CD4-positive, alpha-beta memory T cell (primary cell): ENCODE data around the gene PSMC3. TPM values are rescaled to one million over a fixed set of nuclear protein-coding genes. Genes with fewer than 3 reads are reported as not detected.

Experiments used
- CTCF ChIA-PET: fragments of 350-600 bp; sonication (Branson Sonifier 250); formaldehyde crosslinking; loops from one replicate; lab custom pipeline; 2021; ENCODE audit warnings: inconsistent platforms; ENCODE audit not compliant: partially characterized antibody; lab: Charles Lee
- POLR2A ChIA-PET: fragments of 350-600 bp; sonication (Branson Sonifier 250); formaldehyde crosslinking; loops from one replicate; lab custom pipeline; 2021; ENCODE audit not compliant: partially characterized antibody; lab: Charles Lee
- DNase-seq, 5 donors: peaks; one replicate each; pipeline versions ENCODE4 v3.0.0 to v3.0.0-alpha.2; 2020 to 2022; ENCODE audit warnings: mixed read lengths in 1 of 5
- H3K27ac ChIP-seq: one replicate; pipeline ENCODE4 v1.7.0; 2013; ENCODE audit warnings: low read depth, low read length
- H3K27me3 ChIP-seq: 2 replicates; pipeline ENCODE4 v1.7.0; 2013; ENCODE audit warnings: mild to moderate bottlenecking, low read length, moderate library complexity; ENCODE audit not compliant: insufficient read depth
- H3K36me3 ChIP-seq: 2 replicates; pipeline ENCODE4 v1.7.0; 2013; ENCODE audit warnings: mild to moderate bottlenecking, low read length, moderate library complexity; ENCODE audit not compliant: insufficient read depth
- H3K4me1 ChIP-seq: 2 replicates; pipeline ENCODE4 v1.7.0; 2013; ENCODE audit warnings: mild to moderate bottlenecking, low read length, moderate library complexity; ENCODE audit not compliant: insufficient read depth
- H3K4me3 ChIP-seq, 2 donors: one replicate each; pipeline ENCODE4 v1.7.0; 2013; ENCODE audit warnings: low read length in 2 of 2, mild to moderate bottlenecking in 1 of 2
- H3K9me3 ChIP-seq, 2 donors: one replicate each; pipeline ENCODE4 v1.7.0; 2013; ENCODE audit warnings: low read length in 2 of 2, control low read depth in 1 of 2; ENCODE audit not compliant: control insufficient read depth in 1 of 2
- H3K27ac Mint-ChIP-seq, 7 donors: one replicate each; pipeline ENCODE4 v1.8.0; 2020 to 2021; ENCODE audit warnings: mixed read lengths in 7 of 7, mild to moderate bottlenecking in 6 of 7, inconsistent platforms in 3 of 7, moderate library complexity in 3 of 7
- H3K27me3 Mint-ChIP-seq, 2 donors: one replicate each; pipeline ENCODE4 v1.8.0; 2020 to 2021; ENCODE audit warnings: mixed read lengths in 2 of 2
- H3K36me3 Mint-ChIP-seq, 2 donors: one replicate each; pipeline ENCODE4 v1.8.0; 2020 to 2021; ENCODE audit warnings: mixed read lengths in 2 of 2, inconsistent platforms in 1 of 2, mild to moderate bottlenecking in 1 of 2
- H3K4me1 Mint-ChIP-seq, 4 donors: one replicate each; pipeline ENCODE4 v1.8.0; 2020 to 2021; ENCODE audit warnings: mixed read lengths in 4 of 4, mild to moderate bottlenecking in 1 of 4
- H3K4me3 Mint-ChIP-seq, 8 donors: one replicate each; pipeline ENCODE4 v1.8.0; 2020 to 2021; ENCODE audit warnings: mixed read lengths in 8 of 8, mild to moderate bottlenecking in 7 of 8, moderate library complexity in 6 of 8, inconsistent platforms in 3 of 8
- H3K9me3 Mint-ChIP-seq, 8 donors: one replicate each; pipeline ENCODE4 v1.8.0; 2020 to 2021; ENCODE audit warnings: mixed read lengths in 8 of 8, mild to moderate bottlenecking in 5 of 8, inconsistent platforms in 3 of 8, moderate library complexity in 1 of 8
- intact Hi-C: fragments of 100-400 bp; cut with micrococcal nuclease; formaldehyde crosslinking; loops from one replicate; pipeline ENCODE4 v1.15.1; 2023
- polyA plus RNA-seq, 2 donors: library from polyadenylated mRNA; unstranded; fragments of 300-500 nt; fragmentation: Illumina TruSeq; gene quantifications; one replicate each; pipeline ENCODE4 v1.2.3, GENCODE V29; 2021
- total RNA-seq, 2 experiments: library from RNA; stranded (reverse); gene quantifications; one replicate each; pipeline ENCODE4 v1.2.3, GENCODE V29; 2021

Gene PSMC3
- total and polyA plus RNA-seq, 4 experiments from 2014 or later = 53.9 to 152 (median 86.7) TPM

DNA sequence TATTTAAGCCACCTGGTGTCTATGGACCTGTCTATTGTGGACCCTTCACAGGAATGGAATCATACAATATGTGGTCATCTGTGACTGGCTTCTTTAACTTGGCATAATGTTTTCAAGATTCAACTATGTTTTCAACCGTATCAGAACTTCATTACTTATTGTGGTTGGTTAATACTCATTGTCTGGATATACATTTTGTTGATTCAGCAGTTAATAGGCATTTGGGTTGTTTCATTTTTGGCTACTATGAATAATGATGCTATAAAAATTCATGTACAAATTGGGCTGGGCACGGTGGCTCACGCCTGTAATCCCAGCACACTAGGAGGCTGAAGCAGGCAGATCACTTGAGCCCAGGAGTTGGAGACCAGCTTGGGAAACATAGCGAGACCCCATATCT is 25.2 kb upstream of the PSMC3 start:
- Mint-ChIP-seq H3K27me3 (no peaks in the 10 kb centered on the region), H3K9me3 (peaks cover 0 to 3% (median 0%) of the 10 kb centered on the region in 8 donors), H3K4me1 (peaks cover 0 to 9% (median 5%) of the 10 kb centered on the region in 4 donors), H3K36me3 (no peaks in the 10 kb centered on the region), H3K4me3 (no peak overlapping the region), H3K27ac (no peak overlapping the region)
- DNase-seq = no peak
- Histone ChIP-seq H3K9me3 (no peaks in the 10 kb centered on the region), H3K27ac (no peak overlapping the region), H3K27me3 (no peaks in the 10 kb centered on the region), H3K36me3 (no peaks in the 10 kb centered on the region), H3K4me3 (no peak overlapping the region), H3K4me1 (peaks cover 10% of the 10 kb centered on the region)
- ChIA-PET POLR2A (no interaction called here), CTCF (interaction anchor here (1.6 kb wide), 1 partner anchor 78 kb away, joined by 4 read pairs; no protein-coding TSS in a partner anchor)
- intact Hi-C loops = loop anchor here (10.0 kb wide), 1 partner anchor 127 kb away; no protein-coding TSS in a partner anchor

DNA sequence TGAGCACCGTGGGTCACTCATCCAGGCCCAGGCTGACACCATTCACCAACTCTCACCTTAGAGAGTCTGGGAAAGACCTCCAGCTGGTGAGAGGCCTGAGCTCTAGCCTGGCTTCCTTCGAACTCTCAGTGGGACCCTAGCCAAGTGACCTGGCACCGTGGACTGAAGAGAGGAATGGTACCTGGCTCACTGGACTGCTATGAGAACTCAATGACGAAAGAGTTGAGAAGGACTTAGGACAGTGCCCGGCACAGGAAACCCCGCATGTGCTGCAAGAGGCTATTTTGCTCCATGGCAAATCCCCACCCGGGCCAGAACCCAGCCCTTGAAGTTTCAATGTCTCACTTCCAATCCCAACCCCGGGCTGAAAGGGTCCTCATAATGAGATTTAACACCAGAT is 23.3 kb upstream of the PSMC3 start:
- H3K4me3 ChIP-seq = no peak overlapping the region
- CTCF ChIA-PET = no interaction called here
- DNase-seq = no peak
- Mint-ChIP-seq H3K4me3 (no peak overlapping the region), H3K4me1 (peaks cover 0 to 6% (median 5%) of the 10 kb centered on the region in 4 donors), H3K9me3 (peaks cover 0 to 3% (median 0%) of the 10 kb centered on the region in 8 donors), H3K27ac (no peak overlapping the region), H3K27me3 (no peaks in the 10 kb centered on the region), H3K36me3 (no peaks in the 10 kb centered on the region)
- no peaks in the 10 kb centered on the region for H3K36me3 ChIP-seq
- intact Hi-C loops = no loop called here
- H3K9me3 ChIP-seq = no peaks in the 10 kb centered on the region
- H3K4me1 ChIP-seq = peaks cover 6% of the 10 kb centered on the region
- POLR2A ChIA-PET = no interaction called here
- H3K27ac ChIP-seq = no peak overlapping the region
- H3K27me3 ChIP-seq = no peaks in the 10 kb centered on the region

DNA sequence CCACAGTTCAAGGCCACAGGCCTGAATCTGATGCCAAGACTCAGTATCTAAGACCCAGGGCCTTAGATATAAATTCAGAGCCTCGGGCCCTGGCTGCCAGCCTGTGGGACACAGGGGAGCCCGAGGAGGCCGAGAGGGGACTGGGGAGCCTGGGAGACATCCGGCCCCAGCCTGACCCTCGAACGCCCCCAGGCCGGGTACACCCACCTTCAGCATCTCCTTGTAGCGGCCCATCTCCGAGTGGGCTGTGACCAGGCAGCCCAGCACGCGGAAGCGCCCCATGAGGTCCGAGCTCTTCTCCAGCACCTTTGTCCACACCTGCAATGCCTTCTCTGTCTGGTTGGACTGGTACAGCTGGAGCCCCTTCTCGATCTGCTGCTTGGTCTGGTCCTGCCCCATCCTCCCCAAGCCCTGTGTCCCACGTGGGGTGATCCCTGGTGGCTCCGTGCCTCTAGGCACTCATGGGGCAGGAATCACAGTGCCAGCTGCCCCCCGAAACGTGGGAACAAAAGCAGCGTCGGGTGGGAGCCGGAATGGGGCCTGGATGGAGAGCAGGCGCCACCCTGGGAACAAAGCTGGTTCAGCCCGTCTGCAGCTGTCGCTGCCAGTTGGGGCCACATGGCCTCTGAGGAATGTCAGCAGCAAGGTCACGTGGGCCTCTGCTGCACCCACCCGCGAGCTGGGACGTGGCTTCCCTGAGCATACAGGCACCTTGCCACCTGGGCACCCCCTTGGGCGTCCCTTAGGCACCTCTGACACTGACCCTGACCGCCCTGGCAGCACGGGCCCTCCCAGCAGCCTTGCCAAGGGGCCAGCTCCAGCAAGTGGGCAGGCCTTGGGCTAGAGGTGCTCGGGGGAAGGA is 22.6 kb upstream of the PSMC3 start, which contains the start of gene RAPSN:
RAPSN (minus strand) TSS at position 571 of the 862 bp plus-strand sequence; CDS start at position 399, 172 bp downstream.
- no peaks in the 10 kb centered on the region for H3K4me1 Mint-ChIP-seq
- Histone ChIP-seq H3K27me3 (no peaks in the 10 kb centered on the region), H3K9me3 (no peaks in the 10 kb centered on the region), H3K27ac (no peak within 1 kb of the TSS), H3K36me3 (no peaks in the 10 kb centered on the region), H3K4me3 (no peak within 1 kb of the TSS), H3K4me1 (no peaks in the 10 kb centered on the region)
- H3K36me3 Mint-ChIP-seq = no peaks in the 10 kb centered on the region
- no peak for DNase-seq
- no peak within 1 kb of the TSS for H3K27ac Mint-ChIP-seq
- intact Hi-C loops = no loop called here
- ChIA-PET POLR2A (no interaction called here), CTCF (no interaction called here)
- H3K4me3 Mint-ChIP-seq = no peak within 1 kb of the TSS
- H3K27me3 Mint-ChIP-seq = no peaks in the 10 kb centered on the region
- peaks cover 0 to 3% (median 0%) of the 10 kb centered on the region in 8 donors for H3K9me3 Mint-ChIP-seq

DNA sequence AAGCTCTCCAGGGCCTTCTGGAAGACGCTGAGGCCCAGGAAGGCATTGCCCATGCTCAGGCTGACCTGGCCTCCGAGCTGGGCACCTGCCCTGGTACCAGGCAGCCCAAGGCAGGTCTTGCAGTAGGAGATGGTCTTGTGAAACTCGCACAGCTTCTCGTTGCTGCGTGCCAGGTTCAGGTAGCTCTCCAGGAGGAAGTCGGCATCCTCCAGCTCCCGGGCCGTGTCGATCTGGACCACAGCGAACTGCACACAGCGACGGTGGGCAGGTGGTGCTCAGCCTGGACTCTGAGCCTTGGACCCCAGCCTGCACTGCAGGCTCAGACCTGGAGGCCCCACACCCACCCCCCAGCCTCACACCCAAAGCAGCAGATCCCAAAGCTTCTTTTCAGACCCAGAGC is 21.7 kb upstream of the PSMC3 start:
- H3K4me3 Mint-ChIP-seq = no peak overlapping the region
- Histone ChIP-seq H3K4me3 (no peak overlapping the region), H3K27me3 (no peaks in the 10 kb centered on the region), H3K27ac (no peak overlapping the region), H3K9me3 (no peaks in the 10 kb centered on the region), H3K36me3 (no peaks in the 10 kb centered on the region), H3K4me1 (no peaks in the 10 kb centered on the region)
- H3K9me3 Mint-ChIP-seq = peaks cover 0 to 3% (median 0%) of the 10 kb centered on the region in 8 donors
- H3K36me3 Mint-ChIP-seq = no peaks in the 10 kb centered on the region
- no peak overlapping the region for H3K27ac Mint-ChIP-seq
- ChIA-PET CTCF (no interaction called here), POLR2A (no interaction called here)
- intact Hi-C loops = no loop called here
- DNase-seq = no peak
- H3K4me1 Mint-ChIP-seq = no peaks in the 10 kb centered on the region
- H3K27me3 Mint-ChIP-seq = no peaks in the 10 kb centered on the region

DNA sequence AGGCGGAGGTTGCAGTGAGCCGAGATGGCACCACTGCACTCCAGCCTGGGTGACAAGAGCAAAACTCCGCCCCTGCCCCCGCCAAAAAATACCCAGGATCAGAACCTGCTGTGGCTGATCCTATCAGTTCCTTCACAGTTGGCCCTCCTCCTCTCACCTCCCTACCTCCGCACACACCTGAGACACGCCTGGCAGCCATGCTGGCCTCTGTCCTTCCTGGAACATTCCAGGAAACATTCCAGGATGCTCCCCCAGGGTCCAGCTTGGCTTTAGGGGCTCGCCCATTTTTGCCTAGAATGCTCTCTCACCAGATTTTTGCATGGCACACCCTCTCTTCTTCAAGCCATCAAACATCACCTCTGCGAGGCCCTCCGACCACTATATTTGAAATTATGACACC is 20.6 kb upstream of the PSMC3 start:
- no peak overlapping the region for H3K27ac ChIP-seq
- no peaks in the 10 kb centered on the region for H3K36me3 Mint-ChIP-seq
- DNase-seq = no peak
- no peak overlapping the region for H3K4me3 Mint-ChIP-seq
- no peak overlapping the region for H3K27ac Mint-ChIP-seq
- no peaks in the 10 kb centered on the region for H3K9me3 ChIP-seq
- H3K4me1 ChIP-seq = no peaks in the 10 kb centered on the region
- H3K36me3 ChIP-seq = no peaks in the 10 kb centered on the region
- no peaks in the 10 kb centered on the region for H3K27me3 Mint-ChIP-seq
- no peak overlapping the region for H3K4me3 ChIP-seq
- ChIA-PET CTCF (no interaction called here), POLR2A (no interaction called here)
- H3K9me3 Mint-ChIP-seq = peaks cover 0 to 3% (median 0%) of the 10 kb centered on the region in 8 donors
- no peaks in the 10 kb centered on the region for H3K27me3 ChIP-seq
- intact Hi-C loops = no loop called here
- no peaks in the 10 kb centered on the region for H3K4me1 Mint-ChIP-seq

DNA sequence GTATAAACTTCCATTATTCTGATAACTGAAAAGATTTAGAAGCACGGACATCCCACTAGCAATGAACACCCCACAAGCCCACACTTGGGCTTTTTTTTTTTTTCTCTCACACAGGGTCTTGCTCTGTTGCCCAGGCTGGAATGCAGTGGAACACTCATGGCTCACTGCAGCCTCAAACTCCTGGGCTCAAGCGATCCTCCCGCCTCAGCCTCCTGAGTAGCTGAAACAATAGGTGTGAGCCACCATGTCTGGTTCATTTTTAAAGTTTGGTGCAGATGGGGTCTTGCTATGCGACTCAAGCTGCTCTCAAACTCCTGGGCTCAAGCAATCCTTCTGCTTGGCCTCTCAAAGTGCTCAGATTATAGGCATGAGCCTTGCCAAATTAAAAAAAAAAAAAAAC is 19.6 kb upstream of the PSMC3 start:
- Mint-ChIP-seq H3K4me3 (no peak overlapping the region), H3K4me1 (no peaks in the 10 kb centered on the region), H3K9me3 (peaks cover 0 to under 1% (median 0%) of the 10 kb centered on the region in 8 donors), H3K36me3 (no peaks in the 10 kb centered on the region), H3K27me3 (no peaks in the 10 kb centered on the region), H3K27ac (no peak overlapping the region)
- Histone ChIP-seq H3K27me3 (no peaks in the 10 kb centered on the region), H3K4me3 (no peak overlapping the region), H3K36me3 (no peaks in the 10 kb centered on the region), H3K9me3 (no peaks in the 10 kb centered on the region), H3K27ac (no peak overlapping the region), H3K4me1 (no peaks in the 10 kb centered on the region)
- intact Hi-C loops = no loop called here
- no peak for DNase-seq
- CTCF ChIA-PET = no interaction called here
- POLR2A ChIA-PET = no interaction called here

DNA sequence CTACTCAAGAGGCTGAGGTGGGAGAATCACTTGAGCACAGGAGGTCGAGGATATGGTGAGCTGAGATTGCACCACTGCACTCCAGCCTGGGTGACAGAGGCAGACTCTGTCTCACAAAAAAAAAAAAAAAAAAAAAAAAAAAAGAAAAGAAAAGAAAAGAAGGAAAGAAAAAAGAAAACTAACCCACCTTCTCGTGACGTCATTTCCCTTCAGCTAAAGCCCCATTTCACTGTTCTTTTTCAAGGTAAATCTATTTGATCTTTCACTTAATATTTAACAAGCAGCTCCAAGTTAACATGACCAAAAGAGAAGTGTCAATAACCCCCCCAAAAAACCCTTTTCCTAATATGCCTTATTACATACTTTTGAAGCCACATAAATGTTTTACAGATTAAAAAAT is 17.6 kb upstream of the PSMC3 start:
- CTCF ChIA-PET = interaction anchor here (0.6 to 1.6 kb wide), 4 partner anchors 9 to 1482 kb away, joined by 3 to 9 read pairs (median 4); no protein-coding TSS in a partner anchor
- Histone ChIP-seq H3K9me3 (no peaks in the 10 kb centered on the region), H3K27me3 (no peaks in the 10 kb centered on the region), H3K27ac (no peak overlapping the region), H3K4me3 (no peak overlapping the region), H3K36me3 (no peaks in the 10 kb centered on the region), H3K4me1 (no peaks in the 10 kb centered on the region)
- POLR2A ChIA-PET = no interaction called here
- H3K27ac Mint-ChIP-seq = no peak overlapping the region
- H3K27me3 Mint-ChIP-seq = no peaks in the 10 kb centered on the region
- intact Hi-C loops = no loop called here
- H3K4me3 Mint-ChIP-seq = no peak overlapping the region
- no peaks in the 10 kb centered on the region for H3K4me1 Mint-ChIP-seq
- no peaks in the 10 kb centered on the region for H3K36me3 Mint-ChIP-seq
- no peak for DNase-seq
- no peaks in the 10 kb centered on the region for H3K9me3 Mint-ChIP-seq
